ENCODE measurements around the gene SETD1A.

DNA sequence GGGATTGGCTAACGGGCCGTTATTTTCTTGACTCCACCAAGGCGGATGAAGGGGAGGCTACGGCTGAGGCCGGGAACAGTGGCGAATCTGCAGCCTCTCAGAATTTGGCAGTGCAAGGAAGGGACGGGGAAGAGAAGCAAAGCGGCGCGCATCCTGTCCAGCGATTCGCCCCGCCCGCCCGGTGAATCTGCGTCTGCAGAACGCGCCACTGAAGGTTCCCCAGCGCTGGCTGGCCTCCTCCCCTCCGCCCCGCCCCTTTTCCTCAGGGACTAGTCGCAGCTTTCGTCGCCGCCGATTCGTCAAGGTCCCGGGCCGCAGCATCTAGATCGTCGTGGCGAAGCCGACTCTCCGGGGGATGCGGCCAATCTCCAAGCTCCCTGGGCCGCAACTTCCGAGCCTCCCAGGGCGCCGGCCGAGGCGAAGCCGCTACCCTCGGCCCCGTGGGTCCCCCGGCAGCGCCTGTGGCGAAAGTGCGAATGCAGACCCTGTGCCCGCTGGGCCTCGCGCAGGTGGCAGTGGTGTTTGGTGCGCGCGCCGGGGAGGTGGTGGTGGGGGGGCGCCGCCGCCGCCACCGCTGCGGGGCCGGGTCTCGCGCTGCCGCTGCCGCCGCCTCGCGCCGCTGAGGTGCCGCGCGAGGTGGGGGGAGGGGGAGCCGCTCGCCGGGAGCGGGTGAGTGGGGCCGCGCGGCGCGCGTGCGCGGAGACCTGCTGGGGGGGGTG is at the start of gene SETD1A:
- peak; percentile 29 for TF ChIP-seq POLR2A (IDR thresholded peaks at IDR 0.05; ENCODE audit: extremely low read depth, insufficient read length)
- TF ChIP-seq, protein P1, sequence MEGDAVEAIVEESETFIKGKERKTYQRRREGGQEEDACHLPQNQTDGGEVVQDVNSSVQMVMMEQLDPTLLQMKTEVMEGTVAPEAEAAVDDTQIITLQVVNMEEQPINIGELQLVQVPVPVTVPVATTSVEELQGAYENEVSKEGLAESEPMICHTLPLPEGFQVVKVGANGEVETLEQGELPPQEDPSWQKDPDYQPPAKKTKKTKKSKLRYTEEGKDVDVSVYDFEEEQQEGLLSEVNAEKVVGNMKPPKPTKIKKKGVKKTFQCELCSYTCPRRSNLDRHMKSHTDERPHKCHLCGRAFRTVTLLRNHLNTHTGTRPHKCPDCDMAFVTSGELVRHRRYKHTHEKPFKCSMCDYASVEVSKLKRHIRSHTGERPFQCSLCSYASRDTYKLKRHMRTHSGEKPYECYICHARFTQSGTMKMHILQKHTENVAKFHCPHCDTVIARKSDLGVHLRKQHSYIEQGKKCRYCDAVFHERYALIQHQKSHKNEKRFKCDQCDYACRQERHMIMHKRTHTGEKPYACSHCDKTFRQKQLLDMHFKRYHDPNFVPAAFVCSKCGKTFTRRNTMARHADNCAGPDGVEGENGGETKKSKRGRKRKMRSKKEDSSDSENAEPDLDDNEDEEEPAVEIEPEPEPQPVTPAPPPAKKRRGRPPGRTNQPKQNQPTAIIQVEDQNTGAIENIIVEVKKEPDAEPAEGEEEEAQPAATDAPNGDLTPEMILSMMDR (IDR thresholded peaks at IDR 0.05; ENCODE audit: low read depth, low read length): no peak
- TF ChIP-seq, protein P2, sequence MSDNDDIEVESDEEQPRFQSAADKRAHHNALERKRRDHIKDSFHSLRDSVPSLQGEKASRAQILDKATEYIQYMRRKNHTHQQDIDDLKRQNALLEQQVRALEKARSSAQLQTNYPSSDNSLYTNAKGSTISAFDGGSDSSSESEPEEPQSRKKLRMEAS (IDR thresholded peaks at IDR 0.05; ENCODE audit: low read depth, low read length): peak; percentile 32; the same call in 1 of the 2 replicates
- peak; percentile 38; the same call in 1 of the 2 replicates for TF ChIP-seq MYC (IDR thresholded peaks at IDR 0.05; ENCODE audit: low read depth, low read length)

All from NB4 (cell line).